Chondrocyte (in vitro differentiated cells): ENCODE measurements around the gene PREX1. TPM values are rescaled to one million over a fixed set of nuclear protein-coding genes. Genes with fewer than 3 reads are reported as not detected.

Source experiments
- DNase-seq: peaks from one replicate; pipeline ENCODE4 v3.0.0; 2021; ENCODE audit warnings: mixed read lengths, low spot score
- H3K27ac Mint-ChIP-seq: one replicate; pipeline ENCODE4 v1.8.0; 2021; ENCODE audit warnings: mild to moderate bottlenecking, moderate library complexity, mixed read lengths; ENCODE audit not compliant: unreplicated experiment
- H3K27me3 Mint-ChIP-seq: 2 replicates; pipeline ENCODE4 v1.8.0; 2021; ENCODE audit warnings: low read depth, mixed read lengths
- H3K36me3 Mint-ChIP-seq: 2 replicates; pipeline ENCODE4 v1.8.0; 2021; ENCODE audit warnings: low read depth, mixed read lengths
- H3K4me1 Mint-ChIP-seq: 2 replicates; pipeline ENCODE4 v1.8.0; 2021; ENCODE audit warnings: low read depth, mild to moderate bottlenecking, mixed read lengths
- H3K4me3 Mint-ChIP-seq: one replicate; pipeline ENCODE4 v1.8.0; 2021; ENCODE audit warnings: mild to moderate bottlenecking, moderate library complexity, mixed read lengths; ENCODE audit not compliant: unreplicated experiment
- H3K9me3 Mint-ChIP-seq: 2 replicates; pipeline ENCODE4 v1.8.0; 2021; ENCODE audit warnings: low read depth, mixed read lengths
- total RNA-seq: library from RNA; stranded (reverse); gene quantifications from 3 replicates; pipeline ENCODE4 v1.2.1, GENCODE V29; 2021
- TF ChIP-seq, protein P1 (sequence below): fragments of 200-600 bp; sonication (generic); IDR thresholded peaks from 2 replicates; pipeline ENCODE4 v1.5.0; 2021; ENCODE audit warnings: antibody characterized with exemption, mild to moderate bottlenecking, moderate library complexity

The PREX1 gene
- total RNA-seq, 1 donor from 2014 or later, result 3.0 TPM

DNA sequence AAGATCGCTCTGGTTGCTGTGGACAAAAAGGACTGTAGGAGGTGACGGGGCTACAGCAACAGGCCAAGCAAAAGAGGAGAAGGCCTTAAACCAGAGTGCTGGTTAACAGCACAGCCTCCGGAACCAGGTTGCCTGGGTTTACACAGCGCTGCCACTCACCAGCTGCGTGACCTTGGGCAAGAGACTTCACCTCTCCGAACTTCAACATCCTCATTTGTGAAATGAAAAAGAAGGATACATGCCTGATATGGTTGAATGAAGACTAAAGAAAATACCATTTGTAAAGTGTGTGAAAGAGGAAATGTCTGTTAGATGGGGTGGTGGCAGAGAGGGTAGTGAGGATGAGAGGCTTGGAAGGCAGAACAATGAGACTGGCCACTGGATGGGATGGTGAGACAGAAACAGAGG is 44.9 kb downstream of the PREX1 start:
- H3K9me3 Mint-ChIP-seq, result peaks cover 13% of the 10 kb centered on the region
- H3K4me3 Mint-ChIP-seq, result no peak overlapping the region
- TF ChIP-seq, protein P1, sequence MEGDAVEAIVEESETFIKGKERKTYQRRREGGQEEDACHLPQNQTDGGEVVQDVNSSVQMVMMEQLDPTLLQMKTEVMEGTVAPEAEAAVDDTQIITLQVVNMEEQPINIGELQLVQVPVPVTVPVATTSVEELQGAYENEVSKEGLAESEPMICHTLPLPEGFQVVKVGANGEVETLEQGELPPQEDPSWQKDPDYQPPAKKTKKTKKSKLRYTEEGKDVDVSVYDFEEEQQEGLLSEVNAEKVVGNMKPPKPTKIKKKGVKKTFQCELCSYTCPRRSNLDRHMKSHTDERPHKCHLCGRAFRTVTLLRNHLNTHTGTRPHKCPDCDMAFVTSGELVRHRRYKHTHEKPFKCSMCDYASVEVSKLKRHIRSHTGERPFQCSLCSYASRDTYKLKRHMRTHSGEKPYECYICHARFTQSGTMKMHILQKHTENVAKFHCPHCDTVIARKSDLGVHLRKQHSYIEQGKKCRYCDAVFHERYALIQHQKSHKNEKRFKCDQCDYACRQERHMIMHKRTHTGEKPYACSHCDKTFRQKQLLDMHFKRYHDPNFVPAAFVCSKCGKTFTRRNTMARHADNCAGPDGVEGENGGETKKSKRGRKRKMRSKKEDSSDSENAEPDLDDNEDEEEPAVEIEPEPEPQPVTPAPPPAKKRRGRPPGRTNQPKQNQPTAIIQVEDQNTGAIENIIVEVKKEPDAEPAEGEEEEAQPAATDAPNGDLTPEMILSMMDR, result no peak
- H3K27me3 Mint-ChIP-seq, result no peaks in the 10 kb centered on the region
- H3K4me1 Mint-ChIP-seq, result peaks cover 10% of the 10 kb centered on the region
- no peak overlapping the region for H3K27ac Mint-ChIP-seq
- DNase-seq, result peak; percentile 6
- H3K36me3 Mint-ChIP-seq, result peaks cover 7% of the 10 kb centered on the region

DNA sequence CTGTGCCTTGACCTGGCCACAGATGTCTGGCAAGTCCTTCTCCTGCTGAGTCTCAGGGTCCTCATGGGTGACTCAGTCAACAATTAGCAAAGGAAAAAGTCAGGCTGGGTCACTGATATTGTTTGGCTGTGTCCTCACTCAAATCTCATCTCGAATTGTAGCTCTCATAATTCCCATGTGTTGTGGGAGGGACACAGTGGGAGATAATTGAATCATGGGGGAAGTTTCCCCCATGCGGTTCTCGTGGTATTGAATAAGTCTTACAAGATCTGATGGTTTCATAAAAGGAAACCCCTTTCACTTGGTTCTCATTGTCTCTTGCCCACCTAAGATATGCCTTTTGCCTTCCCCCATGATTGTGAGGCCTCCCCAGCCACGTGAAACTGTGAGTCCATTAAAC is 45.7 kb downstream of the PREX1 start:
- DNase-seq, result no peak
- Mint-ChIP-seq H3K9me3 (peaks cover 13% of the 10 kb centered on the region), H3K27me3 (no peaks in the 10 kb centered on the region), H3K4me1 (peaks cover 1% of the 10 kb centered on the region), H3K4me3 (no peak overlapping the region), H3K36me3 (peaks cover 7% of the 10 kb centered on the region), H3K27ac (no peak overlapping the region)
- TF ChIP-seq, protein P1, result no peak

DNA sequence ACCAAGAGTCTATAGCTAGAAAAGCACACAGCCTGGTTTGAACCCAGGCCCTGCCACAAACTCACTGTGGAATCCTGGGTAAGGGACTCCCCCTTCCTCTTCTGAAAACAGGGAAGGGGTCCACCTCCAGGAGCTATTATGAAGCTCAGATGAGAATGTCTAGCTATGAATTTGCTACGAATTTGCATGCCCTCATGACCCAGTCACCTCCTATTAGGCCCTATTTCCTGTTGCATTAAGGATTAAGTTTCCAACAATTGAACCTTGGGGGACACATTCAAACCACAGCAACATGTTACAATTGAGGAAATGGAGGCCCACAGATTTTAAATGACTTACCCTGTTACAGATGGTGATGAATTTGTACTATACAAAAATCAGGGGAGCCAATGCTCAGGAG is 46.2 kb downstream of the PREX1 start:
- Mint-ChIP-seq H3K4me3 (no peak overlapping the region), H3K27me3 (no peaks in the 10 kb centered on the region), H3K4me1 (peaks cover 3% of the 10 kb centered on the region), H3K27ac (no peak overlapping the region), H3K9me3 (peaks cover 13% of the 10 kb centered on the region), H3K36me3 (peaks cover 7% of the 10 kb centered on the region)
- TF ChIP-seq, protein P1, result no peak
- no peak for DNase-seq

DNA sequence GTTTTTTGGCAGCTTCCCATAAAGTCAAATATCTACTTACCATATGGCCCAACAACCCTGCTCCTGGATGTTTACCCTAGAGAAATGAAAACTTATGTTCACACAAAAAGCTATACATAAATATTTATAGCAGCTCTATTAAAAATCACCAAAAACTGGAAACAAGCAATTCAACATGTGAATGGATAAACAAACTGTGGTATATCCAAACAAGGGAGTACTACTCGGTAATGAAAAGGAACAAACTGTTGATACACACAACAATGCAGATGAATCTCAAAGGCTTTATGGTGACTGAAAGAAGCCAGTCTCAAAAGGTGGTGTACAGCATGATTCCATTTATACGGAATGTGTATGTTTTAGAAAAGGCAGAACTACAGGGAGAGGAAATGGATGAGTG is 48.4 kb downstream of the PREX1 start:
- Mint-ChIP-seq H3K9me3 (peaks cover 20% of the 10 kb centered on the region), H3K36me3 (peaks cover 7% of the 10 kb centered on the region), H3K4me3 (no peak overlapping the region), H3K27ac (no peak overlapping the region), H3K27me3 (no peaks in the 10 kb centered on the region), H3K4me1 (peaks cover 7% of the 10 kb centered on the region)
- TF ChIP-seq, protein P1, result no peak
- no peak for DNase-seq

DNA sequence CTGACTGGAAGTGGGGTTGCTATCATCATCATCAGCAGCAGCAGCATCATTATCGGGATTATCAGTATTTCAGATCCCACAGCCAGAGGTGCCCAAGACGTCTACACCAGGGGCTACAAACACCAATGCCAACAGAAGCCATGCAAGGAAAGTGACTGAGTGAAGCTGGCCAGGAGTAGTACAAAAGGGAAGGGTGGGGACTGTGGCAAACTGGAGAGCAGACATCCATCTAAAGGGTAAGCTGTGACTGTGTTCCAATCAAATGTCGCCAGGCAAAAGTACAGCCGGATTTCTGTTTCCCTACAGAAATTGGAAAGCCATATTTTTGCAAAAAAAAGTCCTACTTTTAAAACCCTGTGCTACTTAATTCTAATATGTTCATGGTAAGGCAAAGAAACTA is 50.0 kb downstream of the PREX1 start:
- H3K27me3 Mint-ChIP-seq, result no peaks in the 10 kb centered on the region
- peaks cover 7% of the 10 kb centered on the region for H3K36me3 Mint-ChIP-seq
- H3K4me3 Mint-ChIP-seq, result no peak overlapping the region
- no peak for DNase-seq
- peaks cover 7% of the 10 kb centered on the region for H3K4me1 Mint-ChIP-seq
- H3K27ac Mint-ChIP-seq, result no peak overlapping the region
- peaks cover 20% of the 10 kb centered on the region for H3K9me3 Mint-ChIP-seq
- TF ChIP-seq, protein P1, result no peak
